LNCAP (cell line): ENCODE data around the gene DHX30.

Source experiments
- CTCF ChIP-seq: fragments of 450-650 bp; IDR thresholded peaks from 2 replicates; pipeline ENCODE4 v1.5.1; 2017; ENCODE audit warnings: mild to moderate bottlenecking

Gene DHX30

GRCh38 chr3:47851888-47852603, 49.1 kb downstream of the DHX30 start:
- no peak for TF ChIP-seq CTCF

- TF ChIP-seq CTCF: no peak
Measured at GRCh38 chr3:47852604-47853602, 50.0 kb downstream of the DHX30 start.

- TF ChIP-seq CTCF: no peak
Measured at GRCh38 chr3:47854267-47854666, 51.3 kb downstream of the DHX30 start.

GRCh38 chr3:47854720-47855455, 52.0 kb downstream of the DHX30 start:
- no peak for TF ChIP-seq CTCF

GRCh38 chr3:47855461-47856383, 52.8 kb downstream of the DHX30 start:
- no peak for TF ChIP-seq CTCF

GRCh38 chr3:47856669-47857068, 53.7 kb downstream of the DHX30 start:
- TF ChIP-seq CTCF: no peak
